MCF 10A (cell line): Measurements from ENCODE around the gene AHNAK. TPM values are rescaled to one million over a fixed set of nuclear protein-coding genes. Genes with fewer than 3 reads are reported as not detected.
A peak's percentile ranks its signal among the peaks of the same experiment; 100 is the strongest.

Experiments
- BruUV-seq: library from RNA; stranded (reverse); fragments of 400-500 nt; replicated peaks from 2 replicates; lab custom pipeline; 2021; lab: Mats Ljungman, UMichigan
- CTCF ChIA-PET: fragments of 300-600 bp; sonication (Branson Sonifier 250); formaldehyde crosslinking; extraction: SDS; loops from one replicate; lab custom pipeline; 2021; ENCODE audit warnings: antibody characterized with exemption, inconsistent platforms; lab: Yijun Ruan, JAX
- POLR2A ChIA-PET: fragments of 300-600, 350-650 bp; sonication (Branson Sonifier 250); formaldehyde crosslinking; extraction: SDS; loops from one replicate; lab custom pipeline; 2020; ENCODE audit warnings: antibody characterized with exemption, inconsistent platforms; lab: Yijun Ruan, JAX
- DNase-seq: peaks from one replicate; pipeline ENCODE4 v3.0.0-alpha.2; 2018; ENCODE audit not compliant: unreplicated experiment
- H3K27ac Mint-ChIP-seq: one replicate; pipeline ENCODE4 v1.8.0; 2022; ENCODE audit warnings: mild to moderate bottlenecking, low read depth, mixed read lengths; ENCODE audit not compliant: unreplicated experiment
- H3K27me3 Mint-ChIP-seq: one replicate; pipeline ENCODE4 v1.8.0; 2022; ENCODE audit warnings: mixed read lengths; ENCODE audit not compliant: insufficient read depth, unreplicated experiment
- H3K36me3 Mint-ChIP-seq: one replicate; pipeline ENCODE4 v1.8.0; 2022; ENCODE audit warnings: mild to moderate bottlenecking, moderate library complexity, mixed read lengths; ENCODE audit not compliant: insufficient read depth, unreplicated experiment
- H3K4me1 Mint-ChIP-seq: one replicate; pipeline ENCODE4 v1.8.0; 2022; ENCODE audit warnings: mixed read lengths; ENCODE audit not compliant: insufficient read depth, unreplicated experiment
- H3K4me3 Mint-ChIP-seq: one replicate; pipeline ENCODE4 v1.8.0; 2022; ENCODE audit warnings: mild to moderate bottlenecking, moderate library complexity, mixed read lengths; ENCODE audit not compliant: unreplicated experiment
- H3K9me3 Mint-ChIP-seq: one replicate; pipeline ENCODE4 v1.8.0; 2022; ENCODE audit warnings: mixed read lengths; ENCODE audit not compliant: unreplicated experiment
- intact Hi-C: fragments of 100-400 bp; cut with micrococcal nuclease; formaldehyde crosslinking; loops from 2 replicates; pipeline ENCODE4 v1.14.1; 2022
- total RNA-seq: library from RNA; stranded (reverse); gene quantifications from 2 replicates; pipeline ENCODE4 v1.2.3, GENCODE V29; 2022
- TF ChIP-seq, protein P1 (sequence below): fragments of 200-600 bp; IDR thresholded peaks from one replicate; pipeline ENCODE4 v1.8.0; 2022; ENCODE audit warnings: antibody characterized with exemption, mild to moderate bottlenecking; ENCODE audit not compliant: unreplicated experiment

AHNAK gene
- total RNA-seq, 1 experiment from 2014 or later: 429 TPM

GRCh38 chr11:62592989-62593421 is 46.4 kb upstream of the AHNAK start:
- peaks cover 17% of the 10 kb centered on the region for H3K4me1 Mint-ChIP-seq
- intact Hi-C loops: loop anchor here (2.0 to 5.0 kb wide), 2 partner anchors 20 to 79 kb away; partner anchors contain the start of genes EML3, LBHD1, ROM1 and UQCC3
- H3K36me3 Mint-ChIP-seq: peaks cover 84% of the 10 kb centered on the region
- ChIA-PET CTCF (interaction anchor here (0.6 to 3.9 kb wide), 19 partner anchors 14 to 212 kb away, joined by 3 to 39 read pairs (median 4); partner anchors contain the start of genes B3GAT3, C11orf98, CSKMT and EML3), POLR2A (interaction anchor here (0.7 to 6.6 kb wide), 15 partner anchors 8 to 622 kb away, joined by 3 to 164 read pairs (median 35); partner anchors contain the start of genes AHNAK, B3GAT3, C11orf98 and CSKMT)
- H3K9me3 Mint-ChIP-seq: no peaks in the 10 kb centered on the region
- TF ChIP-seq, protein P1, sequence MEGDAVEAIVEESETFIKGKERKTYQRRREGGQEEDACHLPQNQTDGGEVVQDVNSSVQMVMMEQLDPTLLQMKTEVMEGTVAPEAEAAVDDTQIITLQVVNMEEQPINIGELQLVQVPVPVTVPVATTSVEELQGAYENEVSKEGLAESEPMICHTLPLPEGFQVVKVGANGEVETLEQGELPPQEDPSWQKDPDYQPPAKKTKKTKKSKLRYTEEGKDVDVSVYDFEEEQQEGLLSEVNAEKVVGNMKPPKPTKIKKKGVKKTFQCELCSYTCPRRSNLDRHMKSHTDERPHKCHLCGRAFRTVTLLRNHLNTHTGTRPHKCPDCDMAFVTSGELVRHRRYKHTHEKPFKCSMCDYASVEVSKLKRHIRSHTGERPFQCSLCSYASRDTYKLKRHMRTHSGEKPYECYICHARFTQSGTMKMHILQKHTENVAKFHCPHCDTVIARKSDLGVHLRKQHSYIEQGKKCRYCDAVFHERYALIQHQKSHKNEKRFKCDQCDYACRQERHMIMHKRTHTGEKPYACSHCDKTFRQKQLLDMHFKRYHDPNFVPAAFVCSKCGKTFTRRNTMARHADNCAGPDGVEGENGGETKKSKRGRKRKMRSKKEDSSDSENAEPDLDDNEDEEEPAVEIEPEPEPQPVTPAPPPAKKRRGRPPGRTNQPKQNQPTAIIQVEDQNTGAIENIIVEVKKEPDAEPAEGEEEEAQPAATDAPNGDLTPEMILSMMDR: no peak
- DNase-seq: no peak
- BruUV-seq: no TSS peak
- H3K27ac Mint-ChIP-seq: peak overlapping the region; percentile 27
- no peaks in the 10 kb centered on the region for H3K27me3 Mint-ChIP-seq
- no peak overlapping the region for H3K4me3 Mint-ChIP-seq

DNA sequence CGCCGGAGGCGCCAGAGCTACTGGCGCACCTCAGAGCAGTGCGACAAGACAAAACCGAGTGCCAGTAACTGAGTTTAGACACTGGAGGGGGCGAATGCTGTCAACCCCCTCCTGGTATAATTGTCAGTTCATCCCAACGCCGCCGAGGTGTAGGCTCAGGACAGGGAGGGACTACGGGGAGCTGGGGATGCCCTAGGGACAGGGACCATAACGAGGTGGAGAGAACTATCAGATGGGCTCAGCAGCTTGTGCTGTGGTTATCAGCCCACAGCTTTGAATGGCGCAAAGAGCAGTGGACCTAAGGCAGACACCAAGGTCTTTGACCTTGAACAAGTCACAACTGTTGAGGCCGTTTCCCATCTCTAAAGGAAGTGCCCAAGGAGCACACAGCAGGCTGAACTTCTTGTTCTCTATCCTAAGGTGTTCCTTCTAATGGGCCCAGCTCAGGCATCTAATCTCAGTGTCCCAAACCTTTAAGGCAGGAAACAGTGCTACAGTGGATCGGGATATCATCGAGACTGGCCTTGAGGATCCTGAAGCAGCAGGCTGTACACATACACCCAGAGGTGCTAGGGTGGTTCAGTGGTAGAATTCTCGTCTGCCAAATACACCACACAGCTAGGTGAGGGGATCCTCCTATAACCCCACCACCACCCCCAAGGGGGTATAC is 45.7 kb upstream of the AHNAK start:
- CTCF ChIA-PET: interaction anchor here (0.6 to 3.9 kb wide), 26 partner anchors 15 to 211 kb away, joined by 3 to 39 read pairs (median 4); partner anchors contain the start of genes B3GAT3, C11orf98, CSKMT and EML3
- H3K27me3 Mint-ChIP-seq: no peaks in the 10 kb centered on the region
- peak overlapping the region; percentile 95 for H3K27ac Mint-ChIP-seq

GRCh38 chr11:62591448-62592145 is 45.0 kb upstream of the AHNAK start, which contains the start of gene TUT1:
TUT1 (minus strand) TSS chr11:62591523; CDS start chr11:62591485, 38 bp downstream.
- Mint-ChIP-seq H3K9me3 (no peaks in the 10 kb centered on the region), H3K27me3 (no peaks in the 10 kb centered on the region), H3K4me1 (peaks cover 12% of the 10 kb centered on the region), H3K27ac (peak within 1 kb of the TSS; percentile 95), H3K4me3 (peak within 1 kb of the TSS; percentile 96), H3K36me3 (peaks cover 82% of the 10 kb centered on the region)
- POLR2A ChIA-PET: interaction anchor here (0.6 to 6.6 kb wide), 60 partner anchors 9 to 1654 kb away, joined by 3 to 164 read pairs (median 6); partner anchors contain the start of genes AHNAK, B3GAT3, C11orf98 and CSKMT
- TF ChIP-seq, protein P1: no peak
- intact Hi-C loops: loop anchor here (1.0 to 5.0 kb wide), 4 partner anchors 17 to 81 kb away; partner anchors contain the start of genes B3GAT3, EML3, LBHD1 and ROM1
- DNase-seq: peak; percentile 99
- BruUV-seq: no TSS peak
- CTCF ChIA-PET: interaction anchor here (0.6 to 3.9 kb wide), 21 partner anchors 17 to 210 kb away, joined by 3 to 39 read pairs (median 4); partner anchors contain the start of genes B3GAT3, C11orf98, CSKMT and EML3

More for the DNA sequence above, 45.7 kb upstream of the AHNAK start:
- DNase-seq: no peak
- intact Hi-C loops: loop anchor here (2.0 to 5.0 kb wide), 2 partner anchors 21 to 80 kb away; partner anchors contain the start of genes EML3, LBHD1, ROM1 and UQCC3
- TF ChIP-seq, protein P1: no peak
- BruUV-seq: TSS peak; percentile 97
- Mint-ChIP-seq H3K4me3 (peak overlapping the region; percentile 96), H3K36me3 (peaks cover 82% of the 10 kb centered on the region), H3K4me1 (peaks cover 12% of the 10 kb centered on the region), H3K9me3 (no peaks in the 10 kb centered on the region)
- POLR2A ChIA-PET: interaction anchor here (0.6 to 6.6 kb wide), 51 partner anchors 9 to 1653 kb away, joined by 3 to 164 read pairs (median 7); partner anchors contain the start of genes AHNAK, B3GAT3, C11orf98 and CSKMT
